ENCODE data around the gene SORCS3.

- TF ChIP-seq POLR2A (IDR thresholded peaks at IDR 0.05) (no peak), CTCF (IDR thresholded peaks at IDR 0.05) (no peak), POLR2AphosphoS5 (IDR thresholded peaks at IDR 0.05) (no peak)
These were observed 2.1 kb upstream of the SORCS3 start for GRCh38 chr10:104638861-104639589.
